HAP-1 (cell line): ENCODE data around the gene TSPAN19.

ENCODE experiments used
- DNase-seq, 2 experiments: peaks; one replicate each; pipeline ENCODE4 v3.0.0-alpha.2; 2016 to 2020; ENCODE audit warnings: low spot score in 2 of 2
- H3K27me3 ChIP-seq: fragments of 250-450 bp; sonication (Bioruptor Pico); 2 replicates; pipeline ENCODE4 v1.5.1; 2020; ENCODE audit warnings: low read depth, mild to moderate bottlenecking, moderate library complexity
- H3K36me3 ChIP-seq: fragments of 250-450 bp; sonication (Bioruptor Pico); replicated peaks from 2 replicates; pipeline ENCODE4 v1.5.1; 2020; ENCODE audit warnings: mild to moderate bottlenecking
- H3K4me1 ChIP-seq: fragments of 250-450 bp; sonication (Bioruptor Pico); 2 replicates; pipeline ENCODE4 v1.5.1; 2020; ENCODE audit warnings: mild to moderate bottlenecking
- H3K4me3 ChIP-seq: fragments of 250-450 bp; sonication (Bioruptor Pico); 2 replicates; pipeline ENCODE4 v1.5.1; 2020; ENCODE audit warnings: mild to moderate bottlenecking, moderate library complexity
- H3K9me3 ChIP-seq: fragments of 250-450 bp; sonication (Bioruptor Pico); 2 replicates; pipeline ENCODE4 v1.5.1; 2020; ENCODE audit warnings: mild to moderate bottlenecking, moderate library complexity
- in situ Hi-C: fragments of 300-500 bp; cut with MboI; formaldehyde crosslinking; loops from 3 replicates; pipeline ENCODE4 v1.14.3; 2020; ENCODE audit warnings: low sequenced_read_pairs, inconsistent platforms, mixed read lengths

The TSPAN19 gene

GRCh38 chr12:84986117-84986516 lies 50.0 kb downstream of the TSPAN19 start:
- no peaks in the 10 kb centered on the region for H3K36me3 ChIP-seq
- no peak for DNase-seq
- in situ Hi-C loops = no loop called here
- H3K9me3 ChIP-seq = no peaks in the 10 kb centered on the region
- H3K4me3 ChIP-seq = no peak overlapping the region
- no peaks in the 10 kb centered on the region for H3K27me3 ChIP-seq
- H3K4me1 ChIP-seq = peaks cover 12% of the 10 kb centered on the region

GRCh38 chr12:84983289-84983688 lies 52.8 kb downstream of the TSPAN19 start:
- no peak for DNase-seq
- Histone ChIP-seq H3K9me3 (no peaks in the 10 kb centered on the region), H3K4me1 (peaks cover 24% of the 10 kb centered on the region), H3K4me3 (no peak overlapping the region), H3K27me3 (no peaks in the 10 kb centered on the region), H3K36me3 (no peaks in the 10 kb centered on the region)
- in situ Hi-C loops = no loop called here

GRCh38 chr12:84982888-84983287 lies 53.2 kb downstream of the TSPAN19 start:
- no peaks in the 10 kb centered on the region for H3K27me3 ChIP-seq
- H3K9me3 ChIP-seq = no peaks in the 10 kb centered on the region
- DNase-seq = no peak
- H3K4me1 ChIP-seq = peaks cover 24% of the 10 kb centered on the region
- in situ Hi-C loops = no loop called here
- no peaks in the 10 kb centered on the region for H3K36me3 ChIP-seq
- H3K4me3 ChIP-seq = no peak overlapping the region

- in situ Hi-C loops = no loop called here
Observed at GRCh38 chr12:84978921-84979320, 57.2 kb downstream of the TSPAN19 start.

GRCh38 chr12:84976133-84976532 lies 59.9 kb downstream of the TSPAN19 start:
- no peak for DNase-seq
- H3K9me3 ChIP-seq = no peaks in the 10 kb centered on the region
- H3K27me3 ChIP-seq = no peaks in the 10 kb centered on the region
- peaks cover 14% of the 10 kb centered on the region for H3K4me1 ChIP-seq
- H3K4me3 ChIP-seq = no peak overlapping the region
- H3K36me3 ChIP-seq = no peaks in the 10 kb centered on the region
- in situ Hi-C loops = no loop called here

More at GRCh38 chr12:84978921-84979320, 57.2 kb downstream of the TSPAN19 start:
- peaks cover 12% of the 10 kb centered on the region for H3K4me1 ChIP-seq
- H3K27me3 ChIP-seq = no peaks in the 10 kb centered on the region
- no peak overlapping the region for H3K4me3 ChIP-seq
- no peaks in the 10 kb centered on the region for H3K36me3 ChIP-seq
- H3K9me3 ChIP-seq = no peaks in the 10 kb centered on the region
- DNase-seq = peak in 1 of 2 experiments; percentile 91

GRCh38 chr12:84974155-84974815 lies 61.8 kb downstream of the TSPAN19 start:
- Histone ChIP-seq H3K27me3 (no peaks in the 10 kb centered on the region), H3K9me3 (no peaks in the 10 kb centered on the region), H3K4me1 (peaks cover 9% of the 10 kb centered on the region), H3K36me3 (no peaks in the 10 kb centered on the region), H3K4me3 (no peak overlapping the region)
- no peak for DNase-seq
- in situ Hi-C loops = no loop called here

GRCh38 chr12:84973026-84973425 lies 63.1 kb downstream of the TSPAN19 start:
- Histone ChIP-seq H3K9me3 (no peaks in the 10 kb centered on the region), H3K27me3 (no peaks in the 10 kb centered on the region), H3K4me3 (no peak overlapping the region), H3K36me3 (no peaks in the 10 kb centered on the region), H3K4me1 (peaks cover 2% of the 10 kb centered on the region; the same call in 1 of the 2 replicates)
- no peak for DNase-seq
- in situ Hi-C loops = no loop called here

- H3K36me3 ChIP-seq = no peaks in the 10 kb centered on the region
- no peaks in the 10 kb centered on the region for H3K9me3 ChIP-seq
- peaks cover 2% of the 10 kb centered on the region; the same call in 1 of the 2 replicates for H3K4me1 ChIP-seq
- no peaks in the 10 kb centered on the region for H3K27me3 ChIP-seq
- H3K4me3 ChIP-seq = no peak overlapping the region
- in situ Hi-C loops = no loop called here
- no peak for DNase-seq
Observed at GRCh38 chr12:84969226-84969625, 66.9 kb downstream of the TSPAN19 start.
